Ramos (cell line): ENCODE results near the gene CYP11A1.
"Not testable (repeated sequence)": the region's sequence is repeated elsewhere in the genome, so short reads cannot be mapped to it uniquely, and the experiment has no call there.

ENCODE experiments used
- in situ Hi-C: fragments of 300-500 bp; cut with MboI; formaldehyde crosslinking; loops from one replicate; pipeline ENCODE4 v1.14.3; 2022; ENCODE audit warnings: low sequenced_read_pairs; ENCODE audit not compliant: unreplicated experiment

Gene CYP11A1

GRCh38 chr15:74400915-74401757 lies 33.7 kb upstream of the CYP11A1 start:
- in situ Hi-C loops = no loop called here

- in situ Hi-C loops = no loop called here
Observed at GRCh38 chr15:74400313-74400860, 32.9 kb upstream of the CYP11A1 start.

GRCh38 chr15:74399511-74400312 lies 32.3 kb upstream of the CYP11A1 start:
- in situ Hi-C loops = no loop called here

DNA sequence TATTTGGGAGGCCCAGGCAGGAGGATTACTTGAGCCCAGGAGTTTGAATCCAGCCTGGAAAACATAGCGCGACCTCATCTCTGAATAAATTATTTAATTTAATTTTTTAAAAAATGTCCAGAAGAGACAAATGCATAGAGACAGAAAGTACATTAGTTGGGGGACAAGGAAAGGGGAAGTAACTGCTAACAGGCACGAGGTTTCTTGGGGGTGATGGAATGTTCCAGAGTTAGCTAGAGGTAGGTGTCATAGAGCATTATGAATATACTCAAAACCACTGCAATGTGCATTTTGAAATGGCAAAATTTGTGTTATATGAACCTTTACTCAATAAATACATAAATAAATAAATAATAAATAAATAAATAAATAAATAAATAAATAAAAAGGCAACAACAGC lies 31.7 kb upstream of the CYP11A1 start:
- in situ Hi-C loops = no loop called here

GRCh38 chr15:74398183-74398582 lies 30.7 kb upstream of the CYP11A1 start:
- in situ Hi-C loops = no loop called here

DNA sequence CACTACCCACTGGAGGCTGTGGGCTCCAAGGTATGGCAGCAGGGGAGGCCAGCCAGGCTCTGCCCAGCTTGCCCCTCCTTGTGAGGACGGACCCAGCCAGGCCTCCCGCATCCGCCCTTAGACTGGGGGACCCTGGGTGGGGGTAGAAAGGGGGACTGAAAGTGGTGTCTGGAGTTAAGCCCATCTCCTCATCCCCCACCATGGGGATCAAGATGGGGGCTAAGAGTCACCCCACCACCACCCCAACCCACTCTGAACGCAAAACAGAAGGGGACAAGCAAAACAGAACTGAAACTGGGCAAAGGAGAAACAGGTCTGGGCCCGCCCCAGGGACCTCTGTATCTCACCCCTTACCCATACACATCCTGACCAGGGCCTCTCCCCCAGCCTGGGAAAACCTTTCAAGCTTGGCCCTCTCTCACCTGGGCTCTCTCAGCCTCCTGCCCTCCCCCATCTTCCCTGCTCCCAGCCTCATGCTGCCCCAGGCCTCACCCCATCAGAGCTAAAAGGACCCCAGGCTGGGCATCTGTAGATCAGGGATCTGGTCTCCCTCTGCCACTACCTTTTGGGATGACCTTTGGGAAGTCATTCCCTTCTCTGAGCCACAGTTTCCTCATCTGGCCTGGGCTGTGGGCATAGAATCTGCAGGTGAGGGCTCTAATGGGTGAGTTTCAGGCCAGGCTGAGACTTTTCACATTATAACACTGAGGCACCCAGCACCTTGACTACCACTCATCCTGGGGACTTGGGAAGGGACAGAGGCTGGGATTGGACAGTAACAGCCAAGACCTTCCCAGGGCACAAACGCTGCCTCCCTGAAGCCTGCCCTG lies 30.0 kb upstream of the CYP11A1 start:
- in situ Hi-C loops = no loop called here

DNA sequence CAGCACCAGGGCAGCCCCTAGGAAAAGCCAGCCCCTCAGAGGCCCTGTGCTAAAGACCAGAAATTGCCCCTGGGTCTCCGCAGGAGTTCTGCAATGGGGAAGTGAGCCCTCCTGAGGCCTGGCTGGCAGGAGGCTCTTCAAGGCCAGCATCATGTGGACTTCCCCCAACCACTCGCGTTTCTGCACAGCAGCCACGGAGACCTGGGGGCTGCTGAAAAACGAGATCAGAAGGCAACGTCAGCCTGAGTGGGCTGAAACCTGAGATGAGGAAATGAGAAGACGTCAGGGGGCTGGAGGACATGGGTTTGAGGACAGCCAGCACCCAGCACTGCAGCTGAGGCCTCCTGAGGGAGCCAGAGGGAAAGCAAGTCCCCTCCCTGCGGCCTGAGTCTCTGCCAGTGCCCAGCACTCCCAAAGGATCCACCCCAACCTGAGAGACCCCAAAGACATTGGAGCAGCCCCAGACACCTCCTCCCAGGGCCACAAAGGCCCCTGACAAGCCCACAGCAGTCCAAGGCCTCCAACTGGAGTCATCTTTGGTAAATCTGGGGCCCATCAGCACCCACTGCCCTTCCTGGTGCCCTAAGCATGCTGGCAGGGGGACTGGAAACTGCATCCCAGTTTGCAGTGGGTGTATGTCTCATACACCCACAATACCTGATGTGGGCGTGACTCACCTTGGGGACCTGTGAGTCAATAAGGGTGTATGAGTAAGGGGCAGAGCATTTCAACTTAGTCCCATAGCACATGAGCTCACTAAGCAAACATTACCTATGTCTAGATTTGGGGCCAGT lies 29.2 kb upstream of the CYP11A1 start:
- in situ Hi-C loops = no loop called here

DNA sequence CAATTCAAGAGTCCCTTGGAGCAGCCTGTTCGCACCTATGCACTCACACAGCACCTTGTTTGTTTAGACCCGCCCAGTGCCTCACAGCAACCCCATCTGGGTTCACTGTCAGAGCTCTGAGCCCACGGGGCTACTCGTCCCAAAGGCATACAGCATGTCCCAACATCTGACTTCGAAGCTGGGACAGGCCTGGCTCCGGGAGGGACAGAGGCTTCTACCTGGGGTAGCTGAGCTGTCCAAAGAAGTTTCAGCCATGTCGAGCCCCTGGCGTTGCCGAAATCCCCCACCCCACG lies 28.6 kb upstream of the CYP11A1 start:
- in situ Hi-C loops = no loop called here

DNA sequence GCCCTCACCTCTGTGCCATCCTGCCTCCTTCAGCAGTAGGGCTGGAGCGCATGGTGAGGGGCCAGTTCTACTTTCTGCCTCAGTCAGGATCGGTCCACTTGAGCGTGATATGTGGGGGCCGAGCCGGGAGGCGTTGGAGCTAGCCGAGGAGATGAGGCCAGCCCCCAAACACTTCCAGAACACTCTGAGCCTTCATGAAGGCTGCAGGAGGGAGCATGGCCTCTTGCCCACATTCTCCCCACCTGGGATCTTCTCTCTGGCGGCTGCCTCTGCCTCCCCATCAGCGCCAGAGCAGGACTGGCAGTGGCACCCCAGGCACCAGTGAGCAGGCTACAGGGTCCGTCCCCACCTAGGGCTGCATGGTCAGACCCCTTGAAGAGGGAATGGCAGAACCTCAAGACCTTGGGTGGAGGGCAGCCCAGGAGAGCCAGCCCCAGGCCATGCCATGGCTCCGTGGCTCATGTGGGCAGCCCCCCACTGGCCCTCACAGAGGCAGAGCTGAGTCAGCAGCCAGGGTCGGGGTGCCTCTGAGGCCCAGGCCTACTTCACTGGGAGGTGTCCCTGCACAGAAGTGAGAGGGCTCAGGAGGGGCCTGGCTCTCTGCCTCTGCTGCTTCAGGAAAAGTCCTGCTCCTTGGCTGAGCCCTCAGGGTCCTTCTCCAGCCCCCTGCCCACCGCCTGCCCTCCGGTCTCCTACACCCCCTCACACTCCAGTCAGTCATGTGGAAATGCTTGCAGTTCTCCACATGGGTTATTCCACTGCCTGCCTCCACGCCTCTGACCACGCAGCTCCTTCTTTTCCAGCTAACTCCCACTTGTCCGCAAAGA lies 28.1 kb upstream of the CYP11A1 start:
- in situ Hi-C loops = no loop called here

- in situ Hi-C loops = no loop called here
Observed at GRCh38 chr15:74394090-74394846, 26.8 kb upstream of the CYP11A1 start.

DNA sequence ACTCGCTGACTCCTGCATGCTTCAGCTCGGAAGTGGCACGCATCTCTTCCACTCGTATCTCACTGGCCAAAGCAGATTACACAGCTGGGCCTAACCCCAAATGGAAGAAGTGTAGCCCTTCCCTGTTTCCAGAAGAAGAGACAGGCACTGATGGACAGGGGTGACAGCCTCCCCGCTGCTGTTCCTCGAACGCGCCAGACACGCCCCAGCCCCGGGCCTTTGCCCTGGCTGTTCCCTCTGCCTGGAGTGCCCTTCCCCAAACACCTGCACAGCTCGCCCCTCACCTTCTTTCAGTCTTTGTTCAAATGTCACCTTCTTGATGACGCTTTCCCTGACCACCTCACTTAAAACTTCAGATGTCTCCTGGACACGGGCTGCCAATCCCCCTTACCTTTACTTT lies 26.0 kb upstream of the CYP11A1 start:
- in situ Hi-C loops = no loop called here

GRCh38 chr15:74392902-74393301 lies 25.5 kb upstream of the CYP11A1 start:
- in situ Hi-C loops = no loop called here

DNA sequence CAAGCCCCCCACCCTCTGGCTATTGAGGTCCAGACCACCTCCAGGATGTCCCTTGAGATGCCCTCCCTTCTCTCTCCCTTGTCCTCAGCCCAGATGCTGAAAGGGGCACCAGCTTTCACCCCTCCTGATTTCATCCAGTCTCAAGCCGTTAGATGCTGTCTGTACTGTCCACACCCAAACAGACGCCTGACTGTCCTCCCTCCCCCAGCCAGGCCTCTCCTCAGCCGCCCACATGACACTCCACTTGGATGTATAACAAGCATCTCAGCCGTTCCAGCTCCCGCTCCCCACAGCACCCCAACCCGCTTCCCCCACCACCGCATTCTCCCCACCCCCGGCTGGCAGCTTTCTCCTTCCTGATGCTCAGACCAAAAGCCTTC lies 25.0 kb upstream of the CYP11A1 start:
- in situ Hi-C loops = no loop called here

GRCh38 chr15:74391582-74392450 lies 24.4 kb upstream of the CYP11A1 start:
- in situ Hi-C loops = no loop called here

GRCh38 chr15:74390647-74391288 lies 23.3 kb upstream of the CYP11A1 start:
- in situ Hi-C loops = no loop called here

DNA sequence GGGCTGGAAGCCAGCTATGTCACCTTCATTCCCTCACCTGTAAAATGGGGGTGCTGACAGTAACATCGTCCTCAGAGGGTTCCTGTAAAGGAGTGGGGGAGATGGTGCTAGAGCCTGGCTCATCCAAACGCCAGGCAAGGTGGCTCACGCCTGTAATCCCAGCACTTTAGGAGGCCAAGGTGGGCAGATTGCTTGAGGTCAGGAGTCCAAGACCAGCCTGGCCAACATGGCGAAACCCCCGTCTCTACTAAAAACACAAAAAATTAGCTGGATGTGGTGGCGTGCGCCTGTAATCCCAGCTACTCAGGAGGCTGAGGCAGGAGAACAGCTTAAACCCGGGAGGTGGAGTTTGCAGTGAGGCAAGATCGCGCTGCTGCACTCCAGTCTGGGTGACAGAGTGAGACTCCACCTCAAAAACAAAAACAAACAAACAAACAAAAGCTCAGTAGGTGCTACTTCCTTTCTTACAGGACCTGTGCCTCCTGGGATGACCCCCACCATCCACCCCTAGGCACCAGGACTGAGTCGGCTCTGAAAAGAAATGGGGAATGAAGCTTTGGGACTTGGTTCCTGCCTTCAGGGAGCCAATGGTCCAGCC lies 22.7 kb upstream of the CYP11A1 start:
- in situ Hi-C loops = not testable (repeated sequence)
